GM18861 (cell line): ENCODE data around the gene BTBD9.

ENCODE experiments used
- ATAC-seq: cut with Tn5 transposase; IDR thresholded peaks from one replicate; pipeline ENCODE4 v1.9.1; 2021; ENCODE audit not compliant: unreplicated experiment

Gene BTBD9

GRCh38 chr6:38153798-38154345 lies 485.9 kb downstream of the BTBD9 start:
- ATAC-seq = no peak

- no peak for ATAC-seq
Observed at GRCh38 chr6:38153076-38153797, 486.5 kb downstream of the BTBD9 start.

DNA sequence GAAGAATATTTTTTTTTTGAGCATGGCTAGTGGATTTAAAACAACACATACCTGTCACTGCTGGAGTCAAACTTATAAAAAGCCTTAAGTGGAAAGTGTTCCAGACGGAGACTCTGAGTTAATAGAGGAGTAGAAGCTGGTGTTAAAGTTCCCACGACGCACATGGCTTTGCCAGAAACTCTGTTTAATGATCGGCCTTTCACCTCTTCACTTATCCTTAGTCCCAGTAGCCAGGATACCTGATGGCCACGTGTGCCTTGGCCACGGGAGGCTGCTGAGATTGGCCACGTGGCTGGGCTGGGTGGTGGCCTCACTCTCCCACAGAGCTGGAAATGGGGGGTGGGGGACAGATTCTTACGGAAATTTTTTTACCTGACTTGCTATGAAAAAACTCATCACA lies 487.1 kb downstream of the BTBD9 start:
- no peak for ATAC-seq

DNA sequence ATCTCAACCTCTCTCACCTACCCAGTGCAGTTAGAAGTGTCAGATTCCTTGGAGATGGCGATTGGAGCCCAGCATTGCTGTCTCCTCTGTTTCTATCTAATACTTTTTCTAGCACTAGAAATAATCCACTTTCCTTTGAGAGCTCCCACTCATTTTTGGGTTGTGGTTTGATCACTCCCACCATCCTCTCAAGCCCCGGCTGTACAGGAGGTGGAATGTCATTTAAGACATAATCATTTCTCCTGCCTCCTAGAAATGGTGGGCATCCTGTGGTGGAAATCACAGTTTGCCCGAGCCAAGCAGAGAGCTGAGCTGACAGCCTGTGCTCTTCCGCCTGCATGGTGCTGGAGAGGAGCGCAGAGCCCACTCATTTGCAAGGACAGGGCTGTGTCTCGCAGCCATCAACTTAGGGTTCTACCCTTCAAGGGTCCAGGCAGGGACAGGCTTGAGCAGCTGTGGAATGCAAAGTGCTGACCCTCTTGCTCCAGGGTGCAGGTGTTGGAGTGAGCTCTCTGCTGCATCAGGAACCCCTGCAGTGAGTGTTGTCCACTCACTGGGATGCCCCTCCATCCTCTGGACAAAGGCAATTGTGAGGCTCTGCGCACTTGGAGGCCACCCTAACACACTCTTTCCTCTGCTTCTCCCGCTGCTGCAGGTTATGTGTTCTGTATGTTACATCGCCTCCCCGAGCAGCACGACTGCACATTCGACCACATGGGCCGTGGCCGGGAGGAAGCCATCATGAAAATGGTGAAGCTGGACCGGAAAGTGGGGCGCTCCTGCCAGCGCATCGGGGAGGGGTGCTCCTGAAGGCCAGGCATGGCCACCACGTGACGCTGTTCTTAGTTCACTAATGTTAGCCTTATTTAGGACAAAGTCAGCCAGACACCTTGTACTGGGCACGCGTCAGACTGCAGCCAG lies 487.9 kb downstream of the BTBD9 start:
- ATAC-seq = no peak

- no peak for ATAC-seq
Observed at GRCh38 chr6:38150681-38151296, 488.9 kb downstream of the BTBD9 start.

- no peak for ATAC-seq
Observed at GRCh38 chr6:38150021-38150420, 489.7 kb downstream of the BTBD9 start.

- ATAC-seq = no peak
Observed at GRCh38 chr6:38149531-38149930, 490.2 kb downstream of the BTBD9 start.

DNA sequence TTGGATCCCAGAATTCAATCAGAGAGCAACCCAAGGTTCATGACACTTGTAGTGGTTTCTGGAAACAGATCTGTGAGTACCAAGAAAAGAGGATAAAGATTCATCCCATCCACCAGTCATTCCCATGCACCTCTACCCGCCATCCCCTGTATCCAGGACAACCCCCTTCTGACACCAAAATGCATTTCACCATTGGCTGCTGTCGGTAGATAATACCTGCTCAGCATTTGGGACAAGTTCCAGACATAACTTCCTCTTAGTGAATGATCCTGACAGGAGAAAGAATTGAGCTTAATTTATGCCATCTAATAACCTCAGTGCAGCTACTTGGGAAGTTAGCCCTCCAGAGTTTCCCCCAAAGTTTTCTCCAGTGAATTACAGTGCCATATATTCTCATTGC lies 491.1 kb downstream of the BTBD9 start:
- ATAC-seq = no peak

GRCh38 chr6:38146734-38147027 lies 493.0 kb downstream of the BTBD9 start:
- ATAC-seq = no peak

DNA sequence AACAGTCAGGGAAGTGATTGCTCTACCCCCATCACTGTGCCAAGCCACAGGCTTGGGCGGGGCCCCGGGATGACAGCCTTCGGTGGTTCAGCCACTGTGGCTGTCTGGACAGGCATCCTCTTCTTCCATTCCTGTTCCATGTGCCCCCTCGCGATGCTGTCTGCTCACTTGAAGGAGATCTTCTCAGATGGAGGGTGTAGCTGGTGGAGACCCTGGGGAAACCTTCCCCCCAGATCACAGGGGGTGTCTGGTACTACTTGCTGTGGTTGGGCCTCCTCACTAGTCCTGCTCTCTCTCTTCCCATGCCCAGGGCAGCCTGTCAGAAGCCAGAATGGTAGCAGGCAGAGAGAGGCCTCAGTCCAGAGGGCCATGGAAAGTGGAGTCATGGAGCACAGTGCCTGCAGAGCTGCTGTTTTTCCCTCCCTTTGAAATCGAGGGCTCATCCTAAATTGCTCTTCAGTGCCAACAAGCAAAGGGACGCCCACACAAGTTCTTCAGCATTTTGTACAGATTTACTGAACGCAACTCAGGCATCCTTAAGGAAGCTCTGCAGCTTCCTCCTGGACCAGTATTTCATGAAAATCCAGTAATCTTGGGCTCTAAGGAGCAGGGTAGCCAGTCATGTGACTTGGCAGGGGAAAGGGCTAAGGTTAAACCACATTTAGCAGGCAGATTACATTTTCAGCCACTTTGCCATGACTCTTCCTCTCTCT lies 493.6 kb downstream of the BTBD9 start:
- ATAC-seq = no peak

DNA sequence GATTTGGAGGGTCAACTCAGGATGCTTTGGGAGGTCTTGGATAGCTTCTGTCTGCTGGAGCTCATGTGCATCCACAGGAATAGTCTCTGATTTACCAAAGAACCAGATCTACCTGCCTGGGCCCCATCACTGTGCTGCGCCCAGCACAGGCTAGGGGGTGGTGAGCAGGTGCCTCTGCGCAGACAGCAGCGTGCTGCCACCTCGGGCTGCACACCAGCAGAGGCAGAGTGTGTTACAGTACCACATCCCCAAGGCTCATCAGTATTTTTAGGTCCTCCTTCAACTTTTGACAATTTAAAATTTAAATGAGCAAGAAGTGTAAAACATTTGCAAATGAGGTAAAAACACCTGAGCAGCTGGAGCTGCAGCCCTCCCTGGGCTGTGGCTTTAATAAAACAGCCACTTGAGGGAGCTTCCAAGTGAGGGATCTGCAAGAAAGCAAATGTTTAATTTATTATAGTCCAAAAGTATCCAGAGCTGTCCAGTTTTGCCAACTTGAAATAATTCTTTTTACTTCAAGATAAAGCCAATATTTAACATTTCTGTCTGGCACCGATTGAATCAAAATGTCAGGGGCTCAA lies 495.3 kb downstream of the BTBD9 start:
- ATAC-seq = no peak

- ATAC-seq = no peak
Observed at GRCh38 chr6:38143191-38144150, 496.3 kb downstream of the BTBD9 start.

GRCh38 chr6:38142178-38142902 lies 497.4 kb downstream of the BTBD9 start:
- no peak for ATAC-seq

GRCh38 chr6:38141716-38142115 lies 498.0 kb downstream of the BTBD9 start:
- ATAC-seq = no peak

DNA sequence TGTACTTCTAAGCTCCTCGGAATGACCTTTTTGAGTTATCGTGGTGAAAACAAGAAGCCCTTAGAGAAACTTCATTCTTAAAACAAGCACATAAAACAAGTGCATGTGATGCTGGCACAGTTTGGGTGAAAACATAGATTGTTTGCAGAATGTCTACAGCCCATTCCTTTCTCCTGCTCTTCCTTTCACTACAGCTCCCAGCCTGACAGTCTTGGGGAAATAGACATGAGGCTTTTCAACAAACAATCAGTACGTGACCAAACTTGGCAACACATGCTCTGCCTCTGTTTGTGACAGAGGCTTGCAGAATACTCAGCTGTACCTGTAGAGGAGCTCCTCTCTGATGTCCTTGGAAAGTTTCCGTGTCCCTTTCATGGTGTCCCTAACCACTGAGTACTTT lies 498.6 kb downstream of the BTBD9 start:
- ATAC-seq = no peak

DNA sequence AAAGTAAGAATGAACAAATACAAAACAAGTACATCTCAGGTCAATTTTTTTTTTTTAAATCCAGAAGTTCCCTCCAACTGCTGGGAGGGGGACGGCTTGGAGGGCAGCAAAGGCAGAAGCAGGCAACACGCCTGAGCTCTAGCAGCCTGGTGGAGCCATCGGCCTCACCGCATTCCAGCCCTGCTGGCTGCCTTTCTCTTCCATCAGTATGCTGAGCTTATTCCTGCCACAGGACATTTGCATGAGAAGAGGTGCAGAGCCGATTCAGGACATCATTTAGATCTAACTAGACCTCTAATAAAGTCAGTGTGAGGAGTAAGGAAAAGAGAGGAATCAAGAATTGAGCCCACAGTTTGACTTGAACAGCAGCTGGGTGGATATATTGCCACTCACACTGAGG lies 501.4 kb downstream of the BTBD9 start:
- ATAC-seq = no peak

DNA sequence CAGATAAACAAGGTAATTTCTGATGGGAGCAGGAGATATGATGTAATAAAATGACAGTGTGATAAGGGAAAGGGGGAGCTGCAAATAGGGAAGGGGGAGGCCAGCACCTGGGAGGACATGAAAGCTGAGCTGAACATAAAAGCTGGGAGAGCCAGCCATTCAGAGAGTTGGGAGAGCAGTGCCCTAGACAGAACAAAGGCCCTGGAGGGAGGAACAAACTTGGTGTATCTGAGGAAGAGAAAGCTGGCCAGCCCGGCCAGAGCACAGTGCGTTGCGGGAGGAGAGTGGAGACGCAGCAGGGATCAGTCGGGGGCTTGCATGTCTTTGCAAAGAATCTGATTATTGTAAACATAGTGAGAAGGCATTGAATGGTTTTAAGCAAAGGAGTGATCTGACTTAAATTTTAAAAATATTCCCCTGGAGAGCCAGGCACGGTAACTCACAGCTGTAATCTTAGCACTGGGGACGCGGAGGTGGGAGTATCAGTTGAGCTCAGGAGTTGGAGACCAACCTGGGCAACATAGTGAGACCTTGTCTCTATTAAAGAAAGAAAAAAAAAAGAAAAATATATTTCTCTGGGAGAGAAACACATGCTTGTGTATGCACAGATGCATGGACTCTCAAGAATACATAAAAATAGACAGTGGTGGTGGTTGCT lies 502.0 kb downstream of the BTBD9 start:
- ATAC-seq = no peak

DNA sequence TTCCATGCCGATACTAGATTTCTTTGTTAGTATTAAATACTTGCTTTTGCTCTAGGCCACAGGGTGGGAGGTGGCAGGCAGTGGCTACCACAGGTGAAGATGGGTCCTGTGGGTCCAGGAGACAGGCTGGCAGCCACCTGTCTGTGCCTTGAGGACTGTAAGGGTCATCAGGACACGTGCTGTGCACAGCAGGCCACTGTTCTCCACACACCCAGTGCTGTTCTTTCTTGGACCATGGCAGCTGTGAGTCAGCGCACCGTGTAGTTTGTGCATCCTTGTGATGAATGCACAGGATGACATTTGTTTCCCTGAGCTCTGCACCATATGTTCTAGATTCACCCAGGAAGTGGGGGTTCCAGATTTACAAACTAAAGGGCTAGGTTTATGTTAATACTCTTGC lies 503.2 kb downstream of the BTBD9 start:
- no peak for ATAC-seq
